Endothelial cell of umbilical vein (primary cell): ENCODE data around the gene CD3G. TPM values are rescaled to one million over a fixed set of nuclear protein-coding genes. Genes with fewer than 3 reads are reported as not detected.

Source experiments
- BruUV-seq: library from RNA; stranded (reverse); fragments of 400-500 nt; replicated peaks from 2 replicates; lab custom pipeline; 2021; lab: Mats Ljungman, UMichigan
- CTCF ChIA-PET: fragments of 300-600, 350-600 bp; sonication (Branson Sonifier 250); formaldehyde crosslinking; loops from one replicate; lab custom pipeline; 2021; ENCODE audit warnings: antibody characterized with exemption, inconsistent platforms; lab: Charles Lee
- POLR2A ChIA-PET: fragments of 300-600, 350-600 bp; sonication (Branson Sonifier 250); formaldehyde crosslinking; loops from one replicate; lab custom pipeline; 2021; ENCODE audit warnings: antibody characterized with exemption, inconsistent platforms; lab: Charles Lee
- DNase-seq: peaks from one replicate; pipeline ENCODE4 v3.0.0-alpha.2; 2011; ENCODE audit warnings: low read depth, low spot score
- FAIRE-seq: peaks from 2 replicates; lab custom pipeline; 2011; peaks lifted over from hg19 to GRCh38; lab: Jason Lieb, UNC
- H2AFZ ChIP-seq: 2 replicates; pipeline ENCODE4 v1.6.0; 2012; ENCODE audit warnings: low read depth, low read length, control low read depth, inconsistent platforms
- H3K27ac ChIP-seq: 2 replicates; pipeline ENCODE4 v1.5.1; 2011; ENCODE audit warnings: low read depth, mild to moderate bottlenecking, control low read depth, low read length, moderate library complexity; ENCODE audit not compliant: insufficient read depth
- H3K27me3 ChIP-seq, 2 experiments: 2 replicates each; pipeline versions ENCODE4 v1.6.0 to v1.6.1; 2011; ENCODE audit warnings: low read length in 2 of 2, mixed read lengths in 1 of 2; ENCODE audit not compliant: control insufficient read depth in 2 of 2, insufficient read depth in 2 of 2
- H3K36me3 ChIP-seq, 2 experiments: 2 replicates in 1 of 2; 3 replicates in 1 of 2; pipeline ENCODE4 v1.5.1; 2011; ENCODE audit warnings: low read length in 2 of 2, mild to moderate bottlenecking in 1 of 2, moderate library complexity in 1 of 2; ENCODE audit not compliant: control insufficient read depth in 2 of 2, insufficient read depth in 2 of 2; ENCODE audit errors: extremely low read depth in 1 of 2
- H3K4me1 ChIP-seq: 3 replicates; pipeline ENCODE4 v1.5.1; 2011; ENCODE audit warnings: mild to moderate bottlenecking, low read length; ENCODE audit not compliant: control insufficient read depth, insufficient read depth; ENCODE audit errors: extremely low read depth
- H3K4me2 ChIP-seq: 2 replicates; pipeline ENCODE4 v1.6.1; 2011; ENCODE audit warnings: low read length, control low read depth, mixed read lengths; ENCODE audit not compliant: insufficient read depth
- H3K4me3 ChIP-seq, 3 experiments: fragments of 200-600 bp in 1 of 3; sonication (generic), shearing (Covaris generic) in 1 of 3; replicated peaks in 1 of 3; 2 replicates each; pipeline ENCODE4 v1.5.1; 2011 to 2016; ENCODE audit warnings: control low read depth in 3 of 3, low read length in 3 of 3, mild to moderate bottlenecking in 2 of 3, inconsistent platforms in 1 of 3, low read depth in 1 of 3, moderate library complexity in 1 of 3; ENCODE audit not compliant: insufficient read depth in 1 of 3
- H3K79me2 ChIP-seq: 2 replicates; pipeline ENCODE4 v1.6.0; 2012; ENCODE audit warnings: low read length, inconsistent platforms; ENCODE audit not compliant: control insufficient read depth, insufficient read depth
- H3K9ac ChIP-seq: replicated peaks from 2 replicates; pipeline ENCODE3; 2011; ENCODE audit warnings: low read length, control low read depth; ENCODE audit not compliant: insufficient read depth; ENCODE audit errors: extremely low read depth
- H3K9me1 ChIP-seq: replicated peaks from 3 replicates; pipeline ENCODE4 v1.6.0; 2011; ENCODE audit warnings: mild to moderate bottlenecking, low read length; ENCODE audit not compliant: control insufficient read depth, insufficient read depth; ENCODE audit errors: extremely low read depth
- H3K9me3 ChIP-seq: replicated peaks from 2 replicates; pipeline ENCODE4 v1.5.1; 2012; ENCODE audit warnings: low read length, inconsistent platforms; ENCODE audit not compliant: control insufficient read depth, insufficient read depth
- H4K20me1 ChIP-seq: replicated peaks from 2 replicates; pipeline ENCODE3; 2011; ENCODE audit warnings: mild to moderate bottlenecking, low read length; ENCODE audit not compliant: control insufficient read depth, insufficient read depth; ENCODE audit errors: extremely low read depth
- EZH2 ChIP-seq: IDR thresholded peaks from 2 replicates; pipeline ENCODE4 v1.6.1; 2012; ENCODE audit warnings: borderline replicate concordance, low read depth, mild to moderate bottlenecking, moderate library complexity, low read length, inconsistent platforms; ENCODE audit not compliant: severe bottlenecking
- FOS ChIP-seq: IDR thresholded peaks from 2 replicates; pipeline ENCODE4 v1.6.1; 2011; ENCODE audit warnings: mild to moderate bottlenecking, low read length, moderate library complexity, borderline replicate concordance; ENCODE audit not compliant: insufficient read depth
- GATA2 ChIP-seq: IDR thresholded peaks from 2 replicates; pipeline ENCODE4 v1.7.0; 2011; ENCODE audit warnings: low read depth, mild to moderate bottlenecking, moderate library complexity, mixed read lengths, low read length; ENCODE audit not compliant: insufficient read length, insufficient read depth
- JUN ChIP-seq: IDR thresholded peaks from 2 replicates; pipeline ENCODE4 v1.6.1; 2011; ENCODE audit warnings: borderline replicate concordance, low read depth; ENCODE audit not compliant: insufficient read length, insufficient read depth
- MAX ChIP-seq: IDR thresholded peaks from 2 replicates; pipeline ENCODE4 v1.6.1; 2011; ENCODE audit not compliant: insufficient read depth, insufficient read length
- POLR2A ChIP-seq: IDR thresholded peaks from 2 replicates; pipeline ENCODE4 v1.6.1; 2012; ENCODE audit warnings: low read depth, mild to moderate bottlenecking, control low read depth, low read length
- POLR2AphosphoS5 ChIP-seq: IDR thresholded peaks from 2 replicates; pipeline ENCODE4 v1.6.1; 2012; ENCODE audit warnings: low read depth, mild to moderate bottlenecking, control low read depth, low read length, moderate library complexity; ENCODE audit not compliant: insufficient read depth
- dilution Hi-C: fragments of 300-500 bp; cut with MboI; formaldehyde crosslinking; loops from one replicate; pipeline ENCODE4 v1.15.0; 2019; ENCODE audit warnings: low sequenced_read_pairs; ENCODE audit not compliant: extremely low pct_ligation_motif_present
- intact Hi-C: fragments of 100-400 bp; cut with micrococcal nuclease; formaldehyde crosslinking; loops from one replicate; pipeline ENCODE4 v1.10.0; 2022
- polyA plus RNA-seq, 4 experiments: library from polyadenylated mRNA; depleted of rRNA in 3 of 4; stranded (reverse) in 3 of 4; unstranded in 1 of 4; fragments of >200 nt; gene quantifications; 2 replicates each; pipeline versions ENCODE4 v1.2.1 to v1.2.3, GENCODE V29; 2011 to 2012; ENCODE audit warnings: missing spikeins in 1 of 4
- total RNA-seq: library from RNA; stranded (reverse); gene quantifications from 2 replicates; pipeline ENCODE4 v1.2.3, GENCODE V29; 2021
- TF ChIP-seq, protein P1 (sequence below), 2 donors: IDR thresholded peaks; 1 replicate in 1 of 2; 2 replicates in 1 of 2; pipeline ENCODE4 v1.5.1; 2011; ENCODE audit warnings: low read length in 2 of 2, mild to moderate bottlenecking in 2 of 2, moderate library complexity in 2 of 2, control low read depth in 1 of 2, inconsistent platforms in 1 of 2, low read depth in 1 of 2; ENCODE audit not compliant: insufficient read depth in 1 of 2; ENCODE audit errors: extremely low read depth in 1 of 2

The CD3G gene
- total and polyA plus RNA-seq, 2 donors (not counting 3 experiments of a cell fraction or from before 2014, with no cell fraction given): not detected

DNA sequence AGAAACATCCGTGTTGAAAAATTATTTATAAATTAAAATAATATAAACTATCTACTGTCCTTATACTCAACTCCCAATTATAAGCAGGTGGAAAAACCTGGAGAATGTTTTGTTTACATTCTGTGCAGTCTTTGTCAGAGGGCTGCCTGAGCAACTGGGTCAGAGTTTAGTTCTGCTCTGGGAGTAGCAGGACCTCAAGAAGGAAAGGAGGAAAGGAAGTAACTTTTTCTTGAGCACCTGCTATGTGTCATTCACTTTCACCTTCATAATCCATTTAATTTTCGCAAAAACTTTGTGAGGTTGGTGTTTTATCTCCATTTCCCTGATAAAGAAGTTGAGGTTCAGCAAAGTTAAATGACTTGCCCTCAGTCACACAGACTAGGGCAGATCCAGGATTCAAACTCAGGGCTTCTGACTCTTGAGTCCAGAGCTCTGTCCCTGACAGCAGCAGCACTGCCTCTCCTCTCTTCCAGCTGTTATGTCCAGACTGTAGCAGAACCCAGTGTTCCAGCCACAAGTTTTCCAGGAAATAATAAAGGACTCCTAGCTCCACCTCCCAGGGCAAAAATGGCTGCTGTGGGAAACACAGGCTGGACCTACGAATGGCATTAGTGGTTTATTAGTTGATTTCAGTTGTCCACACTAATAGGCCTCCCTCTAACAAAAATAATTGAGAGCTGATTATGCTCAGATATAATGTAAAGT, 33.2 kb upstream of the CD3G start:
- FAIRE-seq (no peak), DNase-seq (peak; percentile 6)
- Histone ChIP-seq H3K9me1 (no peaks in the 10 kb centered on the region), H3K36me3 (no peaks in the 10 kb centered on the region), H3K9me3 (no peaks in the 10 kb centered on the region), H3K4me2 (no peak overlapping the region), H4K20me1 (no peaks in the 10 kb centered on the region), H3K4me1 (no peaks in the 10 kb centered on the region), H3K9ac (no peak overlapping the region), H3K4me3 (no peak overlapping the region), H3K79me2 (no peaks in the 10 kb centered on the region), H2AFZ (no peak overlapping the region), H3K27ac (no peak overlapping the region), H3K27me3 (peaks cover 7 to 12% of the 10 kb centered on the region in 2 experiments)
- dilution Hi-C loops (no loop called here), intact Hi-C loops (no loop called here)
- CTCF ChIA-PET: interaction anchor here (0.8 to 2.4 kb wide), 8 partner anchors 10 to 140 kb away, joined by 3 to 23 read pairs (median 4); no protein-coding TSS in a partner anchor
- POLR2A ChIA-PET: no interaction called here
- TF ChIP-seq, protein P1, sequence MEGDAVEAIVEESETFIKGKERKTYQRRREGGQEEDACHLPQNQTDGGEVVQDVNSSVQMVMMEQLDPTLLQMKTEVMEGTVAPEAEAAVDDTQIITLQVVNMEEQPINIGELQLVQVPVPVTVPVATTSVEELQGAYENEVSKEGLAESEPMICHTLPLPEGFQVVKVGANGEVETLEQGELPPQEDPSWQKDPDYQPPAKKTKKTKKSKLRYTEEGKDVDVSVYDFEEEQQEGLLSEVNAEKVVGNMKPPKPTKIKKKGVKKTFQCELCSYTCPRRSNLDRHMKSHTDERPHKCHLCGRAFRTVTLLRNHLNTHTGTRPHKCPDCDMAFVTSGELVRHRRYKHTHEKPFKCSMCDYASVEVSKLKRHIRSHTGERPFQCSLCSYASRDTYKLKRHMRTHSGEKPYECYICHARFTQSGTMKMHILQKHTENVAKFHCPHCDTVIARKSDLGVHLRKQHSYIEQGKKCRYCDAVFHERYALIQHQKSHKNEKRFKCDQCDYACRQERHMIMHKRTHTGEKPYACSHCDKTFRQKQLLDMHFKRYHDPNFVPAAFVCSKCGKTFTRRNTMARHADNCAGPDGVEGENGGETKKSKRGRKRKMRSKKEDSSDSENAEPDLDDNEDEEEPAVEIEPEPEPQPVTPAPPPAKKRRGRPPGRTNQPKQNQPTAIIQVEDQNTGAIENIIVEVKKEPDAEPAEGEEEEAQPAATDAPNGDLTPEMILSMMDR (IDR thresholded peaks at IDR 0.05; ENCODE audit: extremely low read depth in 1 of 2, insufficient read depth in 1 of 2, low read depth in 1 of 2, low read length in 2 of 2): no peak
- no TSS peak for BruUV-seq

DNA sequence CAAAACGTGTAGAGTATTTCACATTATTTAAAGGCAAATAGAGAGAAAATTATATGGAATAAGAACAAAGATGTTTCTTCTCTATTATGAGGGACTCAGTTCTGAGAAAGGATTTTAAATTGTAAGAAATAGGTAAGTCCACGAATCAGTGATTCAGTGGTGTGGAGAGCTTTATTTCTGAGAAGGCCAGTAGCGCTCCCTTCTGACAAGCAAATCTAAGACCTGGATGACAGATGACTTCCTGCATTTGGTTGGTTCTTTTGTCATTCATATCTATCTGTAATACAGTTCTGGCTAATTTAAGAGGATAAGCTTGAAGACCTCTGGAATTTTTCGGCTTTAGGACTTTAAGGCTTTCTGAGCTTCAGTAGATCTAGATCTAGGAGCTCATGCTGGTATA, 32.6 kb upstream of the CD3G start:
- TF ChIP-seq MAX (no peak), POLR2A (no peak), EZH2 (no peak), JUN (no peak), GATA2 (no peak), FOS (no peak), POLR2AphosphoS5 (no peak)
- TF ChIP-seq, protein P1 (IDR thresholded peaks at IDR 0.05; ENCODE audit: extremely low read depth in 1 of 2, insufficient read depth in 1 of 2, low read depth in 1 of 2, low read length in 2 of 2): no peak
- CTCF ChIA-PET: interaction anchor here (0.7 to 2.4 kb wide), 9 partner anchors 11 to 141 kb away, joined by 3 to 23 read pairs (median 4); no protein-coding TSS in a partner anchor
- DNase-seq (no peak), FAIRE-seq (no peak)
- Histone ChIP-seq H4K20me1 (no peaks in the 10 kb centered on the region), H3K27me3 (peaks cover 7 to 12% of the 10 kb centered on the region in 2 experiments), H3K4me3 (no peak overlapping the region), H3K4me1 (no peaks in the 10 kb centered on the region), H3K27ac (no peak overlapping the region), H3K9ac (no peak overlapping the region), H3K4me2 (no peak overlapping the region), H3K9me3 (no peaks in the 10 kb centered on the region), H3K36me3 (no peaks in the 10 kb centered on the region), H3K79me2 (no peaks in the 10 kb centered on the region), H2AFZ (no peak overlapping the region), H3K9me1 (no peaks in the 10 kb centered on the region)
- no TSS peak for BruUV-seq
- dilution Hi-C loops: no loop called here
- POLR2A ChIA-PET: no interaction called here
- intact Hi-C loops: no loop called here
